Measurements from ENCODE around the gene AGAP1.

AGAP1 gene

DNA sequence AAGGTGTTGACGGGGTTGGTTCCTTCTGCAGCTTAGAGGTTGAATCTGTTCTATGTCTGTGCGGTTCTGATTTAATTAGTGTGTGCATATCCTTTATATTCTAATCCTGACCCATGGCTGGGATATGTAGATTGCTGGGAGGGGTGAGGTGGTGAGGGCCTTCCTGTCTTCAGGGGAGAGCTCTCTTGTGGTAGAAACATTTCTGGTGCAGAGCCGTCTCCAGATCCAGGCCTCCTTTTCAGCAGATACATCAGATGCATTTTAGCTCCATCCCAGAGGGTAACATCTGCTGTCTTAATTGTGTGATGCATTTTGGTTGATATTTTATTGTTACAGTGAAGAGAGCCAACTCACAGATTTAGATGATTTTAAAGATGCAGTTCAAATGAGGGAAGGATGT lies 227.8 kb downstream of the AGAP1 start:
- ATAC-seq (ENCODE audit: low read depth), result no peak
- DNase-seq (ENCODE audit: low spot score), result no peak
- Histone ChIP-seq H3K27ac (ENCODE audit: poor library complexity, severe bottlenecking) (no peak overlapping the region), H3K4me1 (ENCODE audit: insufficient read depth, poor library complexity, severe bottlenecking) (peaks cover 6% of the 10 kb centered on the region), H3K4me3 (ENCODE audit: severe bottlenecking) (no peak overlapping the region), H3K27me3 (ENCODE audit: insufficient read depth, poor library complexity, severe bottlenecking) (no peaks in the 10 kb centered on the region), H3K9me3 (ENCODE audit: severe bottlenecking) (no peaks in the 10 kb centered on the region), H3K36me3 (ENCODE audit: low read depth) (no peaks in the 10 kb centered on the region)
- TF ChIP-seq, protein P1, sequence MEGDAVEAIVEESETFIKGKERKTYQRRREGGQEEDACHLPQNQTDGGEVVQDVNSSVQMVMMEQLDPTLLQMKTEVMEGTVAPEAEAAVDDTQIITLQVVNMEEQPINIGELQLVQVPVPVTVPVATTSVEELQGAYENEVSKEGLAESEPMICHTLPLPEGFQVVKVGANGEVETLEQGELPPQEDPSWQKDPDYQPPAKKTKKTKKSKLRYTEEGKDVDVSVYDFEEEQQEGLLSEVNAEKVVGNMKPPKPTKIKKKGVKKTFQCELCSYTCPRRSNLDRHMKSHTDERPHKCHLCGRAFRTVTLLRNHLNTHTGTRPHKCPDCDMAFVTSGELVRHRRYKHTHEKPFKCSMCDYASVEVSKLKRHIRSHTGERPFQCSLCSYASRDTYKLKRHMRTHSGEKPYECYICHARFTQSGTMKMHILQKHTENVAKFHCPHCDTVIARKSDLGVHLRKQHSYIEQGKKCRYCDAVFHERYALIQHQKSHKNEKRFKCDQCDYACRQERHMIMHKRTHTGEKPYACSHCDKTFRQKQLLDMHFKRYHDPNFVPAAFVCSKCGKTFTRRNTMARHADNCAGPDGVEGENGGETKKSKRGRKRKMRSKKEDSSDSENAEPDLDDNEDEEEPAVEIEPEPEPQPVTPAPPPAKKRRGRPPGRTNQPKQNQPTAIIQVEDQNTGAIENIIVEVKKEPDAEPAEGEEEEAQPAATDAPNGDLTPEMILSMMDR (IDR thresholded peaks at IDR 0.05; ENCODE audit: poor library complexity, severe bottlenecking), result no peak

DNA sequence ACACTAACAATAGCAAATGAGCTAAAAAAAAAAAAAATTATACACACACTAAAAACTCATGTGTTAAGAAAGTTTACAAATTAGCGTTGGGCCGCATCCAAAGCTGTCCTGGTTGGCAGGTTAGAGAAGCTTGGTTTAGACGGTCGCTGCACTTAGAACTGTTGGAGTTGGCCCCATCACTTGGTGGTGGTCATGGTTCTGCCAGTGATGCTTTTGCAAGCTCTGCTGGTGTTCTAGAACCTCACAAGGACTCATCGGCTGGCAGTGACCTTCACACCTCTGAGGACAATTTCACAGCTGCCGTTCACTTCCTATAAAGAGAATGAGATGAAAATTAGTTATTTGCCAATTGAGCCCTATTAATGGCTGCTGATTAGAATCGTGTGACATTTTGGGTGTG lies 229.0 kb downstream of the AGAP1 start:
- Histone ChIP-seq H3K36me3 (ENCODE audit: low read depth) (no peaks in the 10 kb centered on the region), H3K4me3 (ENCODE audit: severe bottlenecking) (no peak overlapping the region), H3K9me3 (ENCODE audit: severe bottlenecking) (no peaks in the 10 kb centered on the region), H3K27me3 (ENCODE audit: insufficient read depth, poor library complexity, severe bottlenecking) (no peaks in the 10 kb centered on the region), H3K27ac (ENCODE audit: poor library complexity, severe bottlenecking) (no peak overlapping the region), H3K4me1 (ENCODE audit: insufficient read depth, poor library complexity, severe bottlenecking) (peaks cover 14% of the 10 kb centered on the region)
- DNase-seq (ENCODE audit: low spot score), result no peak
- TF ChIP-seq, protein P1 (IDR thresholded peaks at IDR 0.05; ENCODE audit: poor library complexity, severe bottlenecking), result no peak
- no peak for ATAC-seq (ENCODE audit: low read depth)

DNA sequence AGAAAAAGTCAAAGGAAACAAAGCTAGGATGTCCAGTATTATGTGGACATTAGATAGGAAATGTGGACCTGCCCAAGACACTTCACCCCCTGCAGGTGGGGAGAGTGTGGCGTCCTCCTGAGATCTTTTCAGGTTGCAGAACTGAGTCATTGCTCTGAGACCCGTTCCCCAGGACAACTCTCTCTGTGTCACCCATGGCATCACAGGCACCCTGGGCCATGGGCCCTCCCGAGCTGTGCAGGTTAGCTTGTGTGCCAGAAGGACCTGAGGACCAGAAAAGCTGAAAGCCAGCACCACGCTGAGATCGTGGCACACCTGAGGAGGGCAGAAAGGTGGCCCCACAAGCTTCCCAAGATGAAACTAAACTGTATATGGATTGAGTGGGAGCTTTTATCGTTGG lies 229.5 kb downstream of the AGAP1 start:
- no peak overlapping the region for H3K27ac ChIP-seq (ENCODE audit: poor library complexity, severe bottlenecking)
- H3K9me3 ChIP-seq (ENCODE audit: severe bottlenecking), result no peaks in the 10 kb centered on the region
- no peaks in the 10 kb centered on the region for H3K27me3 ChIP-seq (ENCODE audit: insufficient read depth, poor library complexity, severe bottlenecking)
- TF ChIP-seq, protein P1 (IDR thresholded peaks at IDR 0.05; ENCODE audit: poor library complexity, severe bottlenecking), result no peak
- H3K4me1 ChIP-seq (ENCODE audit: insufficient read depth, poor library complexity, severe bottlenecking), result peaks cover 14% of the 10 kb centered on the region
- H3K36me3 ChIP-seq (ENCODE audit: low read depth), result no peaks in the 10 kb centered on the region
- ATAC-seq (ENCODE audit: low read depth) (no peak), DNase-seq (ENCODE audit: low spot score) (no peak)
- H3K4me3 ChIP-seq (ENCODE audit: severe bottlenecking), result no peak overlapping the region

DNA sequence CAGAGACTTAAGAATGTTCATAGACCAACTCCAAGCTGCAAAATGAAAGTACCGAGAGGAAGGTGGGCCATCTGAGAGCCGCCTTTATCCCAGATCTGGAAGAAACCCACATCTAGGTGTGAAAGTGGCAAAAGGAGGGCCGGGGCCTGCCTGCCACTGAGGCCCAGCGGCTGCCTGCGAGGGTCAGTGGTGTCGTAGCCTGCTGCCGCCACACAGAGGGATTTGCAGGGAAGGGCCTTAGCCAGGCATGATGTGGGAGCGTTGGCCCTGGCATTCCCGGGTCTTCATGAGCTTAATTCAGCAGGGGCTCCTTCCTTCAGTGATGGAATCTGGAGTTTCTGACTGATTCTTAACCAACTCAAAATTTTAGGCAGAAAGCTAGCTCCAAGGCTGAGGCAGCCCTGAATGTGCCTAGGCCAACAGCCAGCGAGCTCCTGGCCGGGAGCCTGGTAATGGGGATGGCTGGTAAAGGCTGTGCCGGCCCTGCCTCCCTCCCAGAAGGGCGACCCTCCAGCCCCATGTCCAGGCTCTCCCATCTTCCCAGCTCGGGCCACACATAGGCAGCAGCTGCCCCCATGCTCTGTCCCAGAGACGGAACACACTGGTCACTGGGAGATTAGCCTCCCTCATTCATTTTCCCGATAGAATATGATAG lies 230.1 kb downstream of the AGAP1 start:
- no peaks in the 10 kb centered on the region for H3K36me3 ChIP-seq (ENCODE audit: low read depth)
- no peaks in the 10 kb centered on the region for H3K9me3 ChIP-seq (ENCODE audit: severe bottlenecking)
- no peaks in the 10 kb centered on the region for H3K27me3 ChIP-seq (ENCODE audit: insufficient read depth, poor library complexity, severe bottlenecking)
- ATAC-seq (ENCODE audit: low read depth) (no peak), DNase-seq (ENCODE audit: low spot score) (no peak)
- H3K27ac ChIP-seq (ENCODE audit: poor library complexity, severe bottlenecking), result no peak overlapping the region
- peaks cover 14% of the 10 kb centered on the region for H3K4me1 ChIP-seq (ENCODE audit: insufficient read depth, poor library complexity, severe bottlenecking)
- TF ChIP-seq, protein P1 (IDR thresholded peaks at IDR 0.05; ENCODE audit: poor library complexity, severe bottlenecking), result no peak
- H3K4me3 ChIP-seq (ENCODE audit: severe bottlenecking), result no peak overlapping the region

DNA sequence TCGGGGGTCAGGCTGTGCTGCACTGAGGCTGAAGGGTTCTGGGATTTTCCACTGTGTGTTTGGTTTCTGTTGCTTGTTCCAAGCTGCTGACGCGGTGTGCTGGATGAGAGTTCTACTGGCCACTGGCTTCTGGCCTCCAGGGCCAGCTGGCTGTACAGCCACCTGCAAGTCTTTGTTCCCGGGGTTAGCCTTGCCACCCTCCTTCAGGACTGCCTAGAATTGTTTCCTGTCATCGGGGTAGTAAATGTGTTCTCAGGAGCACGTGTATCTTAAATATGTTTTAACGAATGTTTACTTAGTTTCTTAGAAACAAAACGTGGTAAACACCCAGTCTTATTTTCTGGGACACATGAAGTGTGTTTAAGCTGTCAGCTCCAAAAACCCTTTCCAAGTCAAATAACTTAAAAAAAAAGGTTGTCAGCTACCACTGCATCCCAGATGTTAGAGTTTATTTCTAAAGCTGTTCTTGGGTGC lies 231.2 kb downstream of the AGAP1 start:
- Histone ChIP-seq H3K27me3 (ENCODE audit: insufficient read depth, poor library complexity, severe bottlenecking) (no peaks in the 10 kb centered on the region), H3K27ac (ENCODE audit: poor library complexity, severe bottlenecking) (no peak overlapping the region), H3K4me1 (ENCODE audit: insufficient read depth, poor library complexity, severe bottlenecking) (peaks cover 14% of the 10 kb centered on the region), H3K9me3 (ENCODE audit: severe bottlenecking) (no peaks in the 10 kb centered on the region), H3K4me3 (ENCODE audit: severe bottlenecking) (no peak overlapping the region), H3K36me3 (ENCODE audit: low read depth) (no peaks in the 10 kb centered on the region)
- TF ChIP-seq, protein P1 (IDR thresholded peaks at IDR 0.05; ENCODE audit: poor library complexity, severe bottlenecking), result no peak
- ATAC-seq (ENCODE audit: low read depth) (no peak), DNase-seq (ENCODE audit: low spot score) (no peak)

All from RWPE2 (cell line).